Kidney (tissue), 14 donors: Measurements from ENCODE around the gene ZDHHC13. TPM values are rescaled to one million over a fixed set of nuclear protein-coding genes. Genes with fewer than 3 reads are reported as not detected.

Experiments used
- DNase-seq, 5 donors: peaks; one replicate each; pipeline ENCODE4 v3.0.0-alpha.2; 2013 to 2020
- FAIRE-seq: peaks from 2 replicates; lab custom pipeline; 2012; peaks lifted over from hg19 to GRCh38; lab: Jason Lieb, UNC
- H3K27ac ChIP-seq, 2 donors: one replicate each; pipeline ENCODE4 v1.7.0; 2013; ENCODE audit warnings: low read depth in 2 of 2, low read length in 2 of 2, inconsistent platforms in 1 of 2
- H3K27me3 ChIP-seq: one replicate; pipeline ENCODE4 v1.7.1; 2013; ENCODE audit warnings: low read length, inconsistent platforms; ENCODE audit not compliant: control insufficient read depth, insufficient read depth
- H3K36me3 ChIP-seq, 3 donors: one replicate each; pipeline versions ENCODE4 v1.7.0 to v1.7.1; 2013; ENCODE audit warnings: low read length in 3 of 3, control low read depth in 1 of 3, inconsistent platforms in 1 of 3; ENCODE audit not compliant: insufficient read depth in 3 of 3, control insufficient read depth in 2 of 3
- H3K4me1 ChIP-seq, 3 donors: one replicate each; pipeline versions ENCODE4 v1.7.0 to v1.7.1; 2013; ENCODE audit warnings: low read length in 3 of 3, inconsistent platforms in 1 of 3, low read depth in 1 of 3; ENCODE audit not compliant: control insufficient read depth in 2 of 3, insufficient read depth in 2 of 3
- H3K4me3 ChIP-seq, 3 donors: one replicate each; pipeline versions ENCODE4 v1.7.0 to v1.8.1; 2013; ENCODE audit warnings: low read length in 3 of 3, control low read depth in 1 of 3, inconsistent platforms in 1 of 3
- H3K9ac ChIP-seq, 3 donors: one replicate each; pipeline versions ENCODE4 v1.7.0 to v1.7.1; 2013; ENCODE audit warnings: low read length in 3 of 3, control low read depth in 1 of 3, inconsistent platforms in 1 of 3
- H3K9me3 ChIP-seq, 3 donors: one replicate each; pipeline versions ENCODE4 v1.7.0 to v1.7.1; 2013; ENCODE audit warnings: low read length in 3 of 3, control low read depth in 1 of 3, inconsistent platforms in 1 of 3; ENCODE audit not compliant: control insufficient read depth in 2 of 3, insufficient read depth in 1 of 3
- CTCF ChIP-seq: IDR thresholded peaks from 3 replicates; pipeline ENCODE4 v1.5.1; 2012; ENCODE audit warnings: mild to moderate bottlenecking, moderate library complexity, borderline replicate concordance; ENCODE audit not compliant: insufficient read depth; ENCODE audit errors: extremely low read depth
- intact Hi-C: fragments of 100-400 bp; cut with DNase I; formaldehyde crosslinking; loops from one replicate; pipeline ENCODE4 v1.11.1; 2022
- polyA plus RNA-seq: library from polyadenylated mRNA; stranded (reverse); fragments of 350-450 nt; fragmentation: Illumina TruSeq; extraction: RNeasy Lipid Tissue Mini Kit (QIAGEN cat#74804); gene quantifications from one replicate; pipeline ENCODE4 v1.2.3, GENCODE V29; 2014; ENCODE audit warnings: low read depth, low replicate concordance; ENCODE audit not compliant: insufficient read depth
- total RNA-seq: library from RNA; stranded (reverse); fragmentation: NEBNext Ultra II Directional; extraction: Animal tissue kit (Norgen Biotek cat#: 25700); gene quantifications from one replicate; pipeline ENCODE4 v1.2.1, GENCODE V29; 2021
- donor health status: control.
- donor health status: control.
- donor health status: control.
- donor health status: control.
- donor health status: control.
- donor health status: DM: yes; HTN: yes; CAD: no.
- donor health status: Normal renal cell carcinoma (clear cell type).

ZDHHC13 gene
- total and polyA plus RNA-seq, 2 donors from 2014 or later: 13.1 to 18.9 TPM

- FAIRE-seq (no peak), DNase-seq (no peak)
- Histone ChIP-seq H3K36me3 (peaks cover 0 to 3% (median 0%) of the 10 kb centered on the region in 3 donors), H3K27me3 (no peaks in the 10 kb centered on the region), H3K9me3 (no peaks in the 10 kb centered on the region), H3K9ac (no peak overlapping the region), H3K4me1 (no peaks in the 10 kb centered on the region), H3K27ac (no peak overlapping the region), H3K4me3 (no peak overlapping the region)
- TF ChIP-seq CTCF: no peak
- intact Hi-C loops: no loop called here
Measured at GRCh38 chr11:19161651-19162050, 44.7 kb downstream of the ZDHHC13 start.

GRCh38 chr11:19162951-19163505 is 46.1 kb downstream of the ZDHHC13 start:
- Histone ChIP-seq H3K4me3 (no peak overlapping the region), H3K4me1 (no peaks in the 10 kb centered on the region), H3K9me3 (no peaks in the 10 kb centered on the region), H3K27me3 (no peaks in the 10 kb centered on the region), H3K9ac (no peak overlapping the region), H3K36me3 (peaks cover 0 to 4% (median under 1%) of the 10 kb centered on the region in 3 donors), H3K27ac (no peak overlapping the region)
- no peak for TF ChIP-seq CTCF
- DNase-seq (no peak), FAIRE-seq (no peak)
- intact Hi-C loops: no loop called here

- intact Hi-C loops: no loop called here
- Histone ChIP-seq H3K9ac (no peak overlapping the region), H3K36me3 (peaks cover 0 to 8% (median 2%) of the 10 kb centered on the region in 3 donors), H3K9me3 (no peaks in the 10 kb centered on the region), H3K4me1 (no peaks in the 10 kb centered on the region), H3K27ac (no peak overlapping the region), H3K4me3 (no peak overlapping the region), H3K27me3 (no peaks in the 10 kb centered on the region)
- DNase-seq (no peak), FAIRE-seq (no peak)
- no peak for TF ChIP-seq CTCF
Measured at GRCh38 chr11:19163617-19164016, 46.6 kb downstream of the ZDHHC13 start.
